GM21717 (cell line): ENCODE measurements around the gene SYCE3.

Experiments used
- ATAC-seq: cut with Tn5 transposase; IDR thresholded peaks from one replicate; pipeline ENCODE4 v1.9.1; 2021; ENCODE audit warnings: mild to moderate bottlenecking, moderate library complexity; ENCODE audit not compliant: unreplicated experiment

Gene SYCE3

GRCh38 chr22:50532824-50533796 lies 29.6 kb downstream of the SYCE3 start:
- no peak for ATAC-seq

GRCh38 chr22:50531962-50532674 lies 30.6 kb downstream of the SYCE3 start:
- no peak for ATAC-seq

- ATAC-seq: no peak
Measured at GRCh38 chr22:50531546-50531961, 31.2 kb downstream of the SYCE3 start.

DNA sequence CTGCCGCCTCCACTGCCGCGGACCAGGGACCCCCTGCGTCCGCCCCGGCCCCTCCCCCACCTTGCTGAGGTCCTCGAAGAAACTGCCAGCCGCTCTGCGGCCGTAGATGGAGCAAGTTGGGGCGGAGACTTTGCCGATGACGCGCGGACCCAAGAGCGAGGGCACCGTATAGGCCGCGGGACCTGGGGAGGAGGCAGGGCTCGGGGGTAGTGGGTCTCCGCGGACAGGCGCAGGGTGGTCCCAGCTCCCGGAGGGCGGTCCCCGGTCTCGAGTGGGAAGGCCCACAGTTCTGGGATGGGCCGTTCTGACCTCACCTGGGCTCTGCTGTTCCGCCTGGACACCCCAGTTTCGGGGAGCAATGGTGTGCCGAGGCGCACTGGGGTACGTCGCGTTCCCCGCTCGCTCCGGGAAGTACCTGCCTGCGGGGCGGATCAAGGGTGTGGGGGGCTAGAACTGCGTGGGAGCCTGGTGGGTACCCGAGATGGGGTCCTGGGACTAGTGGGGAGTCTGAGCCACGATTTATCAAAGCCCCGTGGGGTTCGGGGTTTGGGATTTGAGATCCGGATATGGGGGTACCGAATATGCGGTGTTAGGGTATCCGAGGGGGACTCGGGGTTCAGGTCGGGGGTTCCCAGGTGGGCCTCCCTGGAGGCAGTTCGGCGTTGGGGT lies 31.7 kb downstream of the SYCE3 start:
- ATAC-seq: no peak

- no peak for ATAC-seq
Measured at GRCh38 chr22:50530580-50530876, 32.2 kb downstream of the SYCE3 start.

- no peak for ATAC-seq
Measured at GRCh38 chr22:50529897-50530579, 32.7 kb downstream of the SYCE3 start, which contains the start of gene TYMP. TSS of gene TYMP (minus strand) at chr22:50530012. CDS start at chr22:50529709, 303 bp downstream.

DNA sequence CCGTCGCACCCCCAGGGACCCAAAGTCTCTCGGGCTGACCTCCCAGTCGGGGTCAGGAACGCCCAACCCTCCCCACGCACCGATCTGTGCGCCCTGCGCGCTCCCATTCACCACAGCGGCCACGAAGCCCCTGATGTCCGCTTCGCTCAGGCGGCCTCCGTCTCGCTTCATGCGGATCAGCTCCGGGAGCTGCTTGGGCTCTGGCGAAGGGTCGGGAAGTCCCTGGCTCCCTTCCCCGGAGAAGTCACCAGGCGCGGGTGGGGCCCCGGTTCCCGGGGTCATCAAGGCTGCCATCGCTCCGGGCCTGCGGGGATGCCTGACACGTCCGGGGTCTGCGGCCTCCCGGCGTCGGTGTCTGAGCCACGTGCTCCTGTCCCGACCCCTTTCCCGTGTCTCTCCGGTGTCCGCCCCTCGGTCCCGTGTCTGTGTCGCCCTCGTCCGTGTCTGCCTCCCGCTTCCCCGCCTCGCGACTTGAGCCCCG lies 33.3 kb downstream of the SYCE3 start:
- ATAC-seq: no peak

DNA sequence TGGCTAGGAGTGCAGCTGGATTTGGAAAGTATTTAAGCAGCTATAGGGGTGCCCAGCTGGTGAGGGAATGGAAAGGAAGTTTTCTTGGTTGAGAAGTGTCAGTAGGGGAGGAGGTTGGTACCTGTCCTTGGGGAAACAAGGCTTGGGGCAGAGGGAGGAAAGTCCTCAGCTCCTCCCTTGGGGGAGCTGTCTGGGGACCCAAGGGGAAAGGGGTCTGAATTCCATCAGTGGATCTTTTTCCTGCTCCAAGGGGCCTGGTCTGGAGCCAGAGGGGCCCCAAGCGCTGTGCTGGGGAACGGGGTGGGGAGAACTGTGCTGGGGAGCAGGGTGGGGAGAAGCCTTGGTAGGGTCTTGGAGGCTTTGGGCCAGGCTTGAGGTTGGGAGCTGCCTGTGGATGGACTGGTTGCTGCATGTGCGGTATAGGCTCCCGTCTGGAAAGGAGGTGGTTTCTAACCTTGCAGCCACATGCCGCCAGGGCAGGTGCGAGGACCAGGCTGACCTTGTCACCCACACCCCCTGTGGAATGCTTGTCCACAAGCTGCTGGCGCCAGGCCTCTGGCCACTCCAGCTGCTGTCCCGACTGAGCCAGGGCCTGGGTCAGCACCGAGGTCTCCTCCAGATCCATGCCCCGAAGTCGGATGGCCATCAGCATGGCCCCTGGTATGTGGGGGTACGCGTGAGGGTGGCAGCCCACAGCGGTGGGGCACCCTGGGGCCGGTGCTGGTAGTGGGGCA lies 33.9 kb downstream of the SYCE3 start:
- ATAC-seq: no peak

DNA sequence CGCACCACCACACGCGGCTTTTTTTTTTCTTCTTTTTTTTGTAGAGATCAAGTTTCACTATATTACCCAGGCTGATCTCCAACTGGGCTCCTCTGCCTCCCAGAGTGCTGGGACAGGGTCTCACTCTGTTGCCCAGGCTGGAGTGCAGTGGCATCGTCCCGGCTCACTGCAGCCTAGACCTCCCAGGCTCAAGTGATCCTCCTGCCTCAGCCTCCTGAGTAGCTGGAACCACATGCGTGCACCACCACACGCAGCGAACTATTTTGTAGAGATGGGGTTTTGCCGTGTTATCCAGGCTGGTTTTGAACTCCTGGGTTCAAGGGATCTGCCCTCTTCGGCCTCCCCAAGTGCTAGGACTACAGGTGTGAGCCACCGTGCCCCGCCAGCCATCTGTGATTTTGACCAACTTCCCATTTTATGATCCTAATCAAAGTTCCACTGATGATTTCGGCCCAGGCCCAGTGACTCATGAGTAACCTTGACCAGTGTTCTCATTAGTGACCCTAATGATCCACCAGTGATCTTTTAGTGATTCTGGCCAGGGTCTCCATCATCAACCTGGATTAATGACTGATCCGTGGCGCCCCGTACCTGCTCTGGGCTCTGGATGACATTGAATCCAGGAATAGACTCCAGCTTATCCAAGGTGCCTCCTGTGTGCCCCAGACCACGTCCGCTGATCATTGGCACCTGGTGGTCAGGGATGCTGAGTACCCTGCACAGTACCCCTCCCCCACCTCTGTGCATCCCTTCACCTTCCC lies 34.6 kb downstream of the SYCE3 start:
- no peak for ATAC-seq

DNA sequence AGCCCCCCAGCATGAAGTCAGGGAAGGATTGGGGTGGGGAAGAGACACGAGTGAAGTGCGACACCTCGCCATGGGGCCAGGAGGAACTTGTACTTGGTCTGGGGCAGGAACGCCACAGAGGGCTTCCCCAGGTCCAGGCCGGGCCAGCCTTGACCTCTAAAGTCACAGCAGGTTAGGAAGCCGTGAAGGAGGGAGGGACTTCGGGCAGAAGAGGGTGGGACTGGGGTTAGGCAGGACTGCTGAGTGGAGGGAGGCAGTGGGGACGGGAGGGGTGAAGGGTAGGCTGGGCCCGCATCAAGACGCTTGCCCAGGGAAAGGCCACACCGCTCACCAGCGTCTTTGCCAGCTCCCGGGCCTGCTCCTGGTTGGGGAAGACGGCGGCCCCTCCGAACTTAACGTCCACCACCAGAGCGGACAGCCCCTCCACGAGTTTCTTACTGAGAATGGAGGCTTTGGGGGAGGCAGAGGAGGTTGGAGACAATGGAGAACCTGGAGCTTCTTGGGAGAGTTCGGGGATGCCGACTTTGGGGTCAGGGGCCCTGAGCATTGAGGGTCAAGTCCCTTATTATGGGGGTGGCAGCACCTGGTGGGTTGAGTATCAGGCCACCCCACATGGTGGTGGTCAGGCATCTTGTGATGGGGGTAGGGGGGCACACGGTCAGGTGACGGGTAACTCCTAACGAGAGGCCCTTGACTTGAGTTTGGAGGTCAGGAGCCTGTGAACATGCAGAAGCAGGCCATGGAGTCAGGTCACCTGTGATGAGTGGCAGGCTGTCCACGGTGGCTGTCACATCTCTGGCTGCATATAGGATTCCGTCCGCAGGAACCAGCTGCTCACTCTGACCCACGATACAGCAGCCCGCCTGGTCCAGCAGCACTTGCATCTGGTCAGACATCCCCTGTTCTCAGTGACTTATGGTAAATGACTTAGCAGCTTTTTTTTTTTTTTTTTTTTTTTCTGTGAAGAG lies 35.6 kb downstream of the SYCE3 start:
- peak; percentile 1 for ATAC-seq

DNA sequence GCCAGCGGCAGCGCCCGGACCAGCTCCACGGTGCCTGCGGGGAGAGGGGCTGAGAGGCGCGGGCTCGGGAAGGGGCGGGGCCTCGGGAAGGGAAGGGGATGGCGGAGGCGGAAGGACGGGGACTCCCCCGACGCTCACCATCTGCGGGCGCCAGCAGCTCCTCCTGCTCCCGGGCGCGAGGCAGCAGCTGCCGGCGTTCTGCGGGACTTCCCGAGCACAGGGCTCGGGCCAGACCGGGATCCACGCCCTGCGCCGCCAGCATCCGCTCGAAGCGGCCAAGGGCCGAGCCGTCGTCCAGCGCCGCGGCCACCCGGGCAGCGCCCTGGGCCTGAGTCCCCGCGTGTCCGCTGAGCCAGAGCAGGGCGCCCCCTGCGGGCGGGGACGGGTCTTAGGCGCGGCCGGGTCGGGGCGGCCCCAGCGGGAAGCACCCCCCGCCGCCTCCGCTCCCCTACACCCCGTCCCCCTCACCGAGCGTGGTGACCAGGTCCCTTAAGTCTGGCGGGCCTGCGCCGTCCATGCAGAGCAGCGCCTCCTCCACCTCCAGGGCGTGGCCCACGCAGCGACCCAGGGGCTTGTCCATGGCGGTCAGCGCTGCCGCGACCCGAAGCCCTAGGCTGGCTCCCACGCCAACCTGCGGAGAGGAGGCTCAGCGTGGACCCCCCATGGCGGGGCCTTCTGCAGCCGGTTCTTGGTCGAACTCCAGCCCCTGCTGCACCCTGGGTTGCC lies 36.4 kb downstream of the SYCE3 start:
- peak; percentile 21 for ATAC-seq

DNA sequence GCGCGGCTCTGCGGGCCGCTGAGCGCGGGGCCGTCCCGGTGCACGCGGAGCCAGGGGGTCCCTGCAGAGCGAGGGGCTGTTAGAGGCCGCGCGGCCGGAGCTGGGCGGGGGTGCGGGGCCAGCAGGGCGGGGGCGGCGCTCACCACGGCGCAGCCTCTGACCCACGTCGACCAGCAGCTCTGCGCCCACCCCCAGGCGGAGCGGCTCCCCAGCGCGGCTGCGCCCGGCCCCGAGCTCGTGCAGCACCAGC lies 36.9 kb downstream of the SYCE3 start:
- no peak for ATAC-seq

GRCh38 chr22:50525104-50525857 lies 37.4 kb downstream of the SYCE3 start, which contains the start of gene SCO2:
TSS of gene SCO2 (minus strand) at chr22:50525598. CDS start at chr22:50524411, 1,187 bp downstream.
- peak; percentile 34 for ATAC-seq

- ATAC-seq: no peak
Measured at GRCh38 chr22:50524676-50525103, 38.0 kb downstream of the SYCE3 start.

- ATAC-seq: no peak
Measured at GRCh38 chr22:50523806-50524675, 38.7 kb downstream of the SYCE3 start.

- no peak for ATAC-seq
Measured at GRCh38 chr22:50523458-50523805, 39.3 kb downstream of the SYCE3 start.
